ENCODE results near the gene MYLK. TPM values are rescaled to one million over a fixed set of nuclear protein-coding genes. Genes with fewer than 3 reads are reported as not detected.

Gene MYLK
- total RNA-seq, 1 experiment from 2014 or later: 23.0 TPM

DNA sequence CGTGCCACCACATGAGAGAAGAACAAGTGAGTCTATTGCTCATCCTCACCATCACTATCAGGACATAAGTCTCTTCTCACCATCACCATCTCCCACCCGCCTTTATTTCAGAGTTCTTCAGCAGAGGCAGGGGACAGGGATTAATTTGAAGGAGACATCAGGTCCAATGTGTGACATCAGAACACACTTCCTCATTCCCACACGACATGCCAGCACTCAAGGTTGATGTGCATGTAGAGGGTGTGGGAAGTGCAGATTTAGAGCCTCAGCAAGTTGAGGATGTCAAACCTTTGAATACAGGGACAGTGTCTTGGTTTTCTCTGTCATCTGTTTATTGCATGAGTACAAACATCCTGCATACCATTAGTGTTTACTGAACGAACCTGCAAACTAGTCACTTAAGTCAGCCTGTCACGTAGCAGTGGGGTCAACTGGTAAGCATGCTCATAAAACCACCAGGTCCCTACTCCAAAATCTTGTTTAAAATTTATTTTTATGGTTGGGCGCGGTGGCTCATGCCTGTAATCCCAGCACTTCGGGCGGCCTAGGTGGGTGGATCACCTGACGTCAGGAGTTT, 104.4 kb downstream of the MYLK start:
- Histone ChIP-seq H3K4me3 (ENCODE audit: low read depth, low read length) (no peak overlapping the region), H3K9me3 (no peaks in the 10 kb centered on the region), H3K36me3 (ENCODE audit: control insufficient read depth, insufficient read depth, low read length) (no peaks in the 10 kb centered on the region), H3K27me3 (replicated peaks; ENCODE audit: control insufficient read depth, insufficient read depth, low read length) (no peaks in the 10 kb centered on the region), H3K4me1 (peaks cover 46% of the 10 kb centered on the region)
- DNase-seq: no peak
- intact Hi-C loops (cut with micrococcal nuclease; ENCODE audit: unreplicated experiment): no loop called here
- Mint-ChIP-seq H3K9me3 (ENCODE audit: unreplicated experiment) (no peaks in the 10 kb centered on the region), H3K36me3 (ENCODE audit: insufficient read depth, unreplicated experiment) (no peaks in the 10 kb centered on the region), H3K27me3 (ENCODE audit: insufficient read depth, unreplicated experiment) (no peaks in the 10 kb centered on the region), H3K4me3 (ENCODE audit: unreplicated experiment) (no peak overlapping the region), H3K27ac (ENCODE audit: unreplicated experiment) (peak overlapping the region; percentile 25), H3K4me1 (ENCODE audit: low read depth, unreplicated experiment) (peaks cover 33% of the 10 kb centered on the region)
- CTCF ChIA-PET: no interaction called here
- POLR2A ChIA-PET: no interaction called here
- TF ChIP-seq, protein P1, sequence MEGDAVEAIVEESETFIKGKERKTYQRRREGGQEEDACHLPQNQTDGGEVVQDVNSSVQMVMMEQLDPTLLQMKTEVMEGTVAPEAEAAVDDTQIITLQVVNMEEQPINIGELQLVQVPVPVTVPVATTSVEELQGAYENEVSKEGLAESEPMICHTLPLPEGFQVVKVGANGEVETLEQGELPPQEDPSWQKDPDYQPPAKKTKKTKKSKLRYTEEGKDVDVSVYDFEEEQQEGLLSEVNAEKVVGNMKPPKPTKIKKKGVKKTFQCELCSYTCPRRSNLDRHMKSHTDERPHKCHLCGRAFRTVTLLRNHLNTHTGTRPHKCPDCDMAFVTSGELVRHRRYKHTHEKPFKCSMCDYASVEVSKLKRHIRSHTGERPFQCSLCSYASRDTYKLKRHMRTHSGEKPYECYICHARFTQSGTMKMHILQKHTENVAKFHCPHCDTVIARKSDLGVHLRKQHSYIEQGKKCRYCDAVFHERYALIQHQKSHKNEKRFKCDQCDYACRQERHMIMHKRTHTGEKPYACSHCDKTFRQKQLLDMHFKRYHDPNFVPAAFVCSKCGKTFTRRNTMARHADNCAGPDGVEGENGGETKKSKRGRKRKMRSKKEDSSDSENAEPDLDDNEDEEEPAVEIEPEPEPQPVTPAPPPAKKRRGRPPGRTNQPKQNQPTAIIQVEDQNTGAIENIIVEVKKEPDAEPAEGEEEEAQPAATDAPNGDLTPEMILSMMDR (IDR thresholded peaks at IDR 0.05; ENCODE audit: insufficient read depth in 1 of 2, low read depth in 1 of 2, low read length in 1 of 2, severe bottlenecking in 1 of 2, unreplicated experiment in 1 of 2): no peak
- no TSS peak for BruUV-seq (replicated peaks)

DNA sequence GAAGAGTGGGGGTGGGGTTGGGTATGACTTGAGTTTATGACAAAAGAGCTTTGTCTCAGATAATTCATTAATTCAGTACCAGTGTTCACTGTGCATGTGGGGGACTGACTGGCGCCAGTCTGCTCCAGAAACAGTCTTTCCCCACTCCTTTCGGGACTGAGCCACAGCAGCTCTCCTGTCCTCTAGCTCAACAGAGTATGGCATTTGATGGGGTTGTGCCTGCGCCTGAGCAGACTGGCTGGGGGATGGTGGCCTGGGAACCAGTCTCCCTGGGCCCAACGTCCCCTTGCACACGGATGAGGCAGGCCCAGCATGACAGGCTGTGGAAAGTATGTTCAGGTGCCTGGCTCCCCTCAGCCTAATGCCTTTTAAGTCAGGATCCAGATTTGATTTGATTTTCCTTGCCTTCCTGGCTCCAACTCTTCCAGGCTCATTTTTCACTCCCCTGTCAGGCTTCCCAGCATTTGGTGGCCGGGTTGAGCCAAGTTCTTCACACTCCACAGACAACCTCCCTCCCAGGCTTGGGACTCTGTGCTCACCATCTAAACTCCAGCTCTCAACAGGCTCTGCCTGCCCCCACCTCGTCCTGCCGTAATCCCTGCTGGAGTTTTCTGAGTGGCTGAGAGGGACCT, 105.0 kb downstream of the MYLK start:
- POLR2A ChIA-PET: no interaction called here
- no peak overlapping the region for H3K4me3 ChIP-seq (ENCODE audit: low read depth, low read length)
- no peaks in the 10 kb centered on the region for H3K9me3 Mint-ChIP-seq (ENCODE audit: unreplicated experiment)
- no peaks in the 10 kb centered on the region for H3K9me3 ChIP-seq
- TF ChIP-seq, protein P1 (IDR thresholded peaks at IDR 0.05; ENCODE audit: insufficient read depth in 1 of 2, low read depth in 1 of 2, low read length in 1 of 2, severe bottlenecking in 1 of 2, unreplicated experiment in 1 of 2): no peak
- H3K27me3 ChIP-seq (replicated peaks; ENCODE audit: control insufficient read depth, insufficient read depth, low read length): no peaks in the 10 kb centered on the region
- CTCF ChIA-PET: no interaction called here
- BruUV-seq (replicated peaks): no TSS peak
- intact Hi-C loops (cut with micrococcal nuclease; ENCODE audit: unreplicated experiment): no loop called here
- no peak overlapping the region for H3K4me3 Mint-ChIP-seq (ENCODE audit: unreplicated experiment)
- H3K36me3 ChIP-seq (ENCODE audit: control insufficient read depth, insufficient read depth, low read length): no peaks in the 10 kb centered on the region
- no peak for DNase-seq
- no peaks in the 10 kb centered on the region for H3K36me3 Mint-ChIP-seq (ENCODE audit: insufficient read depth, unreplicated experiment)
- no peaks in the 10 kb centered on the region for H3K27me3 Mint-ChIP-seq (ENCODE audit: insufficient read depth, unreplicated experiment)
- H3K4me1 ChIP-seq: peaks cover 42% of the 10 kb centered on the region
- H3K27ac Mint-ChIP-seq (ENCODE audit: unreplicated experiment): peak overlapping the region; percentile 25
- peaks cover 33% of the 10 kb centered on the region for H3K4me1 Mint-ChIP-seq (ENCODE audit: low read depth, unreplicated experiment)

DNA sequence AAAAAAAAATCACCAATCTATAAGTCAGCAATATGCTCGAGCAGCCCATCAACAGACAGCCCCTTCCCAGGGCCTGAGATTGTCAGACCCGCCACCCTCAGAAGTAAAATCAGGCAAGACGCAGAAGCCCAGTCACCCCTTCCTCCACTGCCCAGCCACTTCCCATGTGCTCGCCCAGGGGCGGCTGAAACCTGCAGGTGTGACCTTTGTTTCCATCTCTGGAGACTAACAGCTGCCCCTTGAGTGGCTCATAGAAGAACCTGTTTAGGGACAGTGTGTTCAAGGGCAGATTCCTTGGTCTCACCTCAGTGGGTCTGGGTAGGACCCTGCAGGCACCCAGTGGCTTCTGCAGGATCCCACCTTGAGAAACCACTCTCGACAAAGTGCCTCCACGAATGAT, 105.6 kb downstream of the MYLK start:
- H3K9me3 ChIP-seq: no peaks in the 10 kb centered on the region
- Mint-ChIP-seq H3K4me1 (ENCODE audit: low read depth, unreplicated experiment) (peaks cover 30% of the 10 kb centered on the region), H3K27ac (ENCODE audit: unreplicated experiment) (no peak overlapping the region), H3K27me3 (ENCODE audit: insufficient read depth, unreplicated experiment) (no peaks in the 10 kb centered on the region), H3K4me3 (ENCODE audit: unreplicated experiment) (no peak overlapping the region), H3K36me3 (ENCODE audit: insufficient read depth, unreplicated experiment) (no peaks in the 10 kb centered on the region), H3K9me3 (ENCODE audit: unreplicated experiment) (no peaks in the 10 kb centered on the region)
- ChIA-PET POLR2A (no interaction called here), CTCF (no interaction called here)
- H3K4me1 ChIP-seq: peaks cover 36% of the 10 kb centered on the region
- intact Hi-C loops (cut with micrococcal nuclease; ENCODE audit: unreplicated experiment): no loop called here
- TF ChIP-seq, protein P1 (IDR thresholded peaks at IDR 0.05; ENCODE audit: insufficient read depth in 1 of 2, low read depth in 1 of 2, low read length in 1 of 2, severe bottlenecking in 1 of 2, unreplicated experiment in 1 of 2): no peak
- H3K4me3 ChIP-seq (ENCODE audit: low read depth, low read length): no peak overlapping the region
- H3K36me3 ChIP-seq (ENCODE audit: control insufficient read depth, insufficient read depth, low read length): no peaks in the 10 kb centered on the region
- H3K27me3 ChIP-seq (replicated peaks; ENCODE audit: control insufficient read depth, insufficient read depth, low read length): no peaks in the 10 kb centered on the region
- no peak for DNase-seq
- no TSS peak for BruUV-seq (replicated peaks)

Measured in Caco-2 (cell line).